NCI-H2196 treated with DMSO at 0.1 percent for 48 hours (cell line): ENCODE data around the gene IQCB1.
"Not testable (repeated sequence)": the region's sequence is repeated elsewhere in the genome, so short reads cannot be mapped to it uniquely, and the experiment has no call there.

Source experiments
- DNase-seq: peaks from one replicate; lab custom pipeline; 2025; ENCODE audit not compliant: unreplicated experiment; lab: John Stamatoyannopoulos, UW

Gene IQCB1

GRCh38 chr3:121834671-121835464 lies at the start of gene IQCB1, which contains the start of gene EAF2:
Gene IQCB1, minus strand, starts transcription at chr3:121835060. Its CDS starts 6,100 bp downstream, at chr3:121828960.
Gene EAF2, plus strand, starts transcription at chr3:121835209. Its CDS starts 77 bp downstream, at chr3:121835286.
- peak; percentile 96 for DNase-seq

- DNase-seq, result no peak
Measured at GRCh38 chr3:121883507-121883906, 48.6 kb upstream of the IQCB1 start.

- DNase-seq, result no peak
Measured at GRCh38 chr3:121878411-121878810, 43.6 kb upstream of the IQCB1 start.

GRCh38 chr3:121871430-121871829 lies 36.6 kb upstream of the IQCB1 start:
- no peak for DNase-seq

GRCh38 chr3:121870717-121871116 lies 35.9 kb upstream of the IQCB1 start:
- no peak for DNase-seq

GRCh38 chr3:121869736-121870135 lies 34.9 kb upstream of the IQCB1 start:
- no peak for DNase-seq

GRCh38 chr3:121863801-121864200 lies 28.9 kb upstream of the IQCB1 start:
- DNase-seq, result no peak

- DNase-seq, result not testable (repeated sequence)
Measured at GRCh38 chr3:121863247-121863646, 28.4 kb upstream of the IQCB1 start.

GRCh38 chr3:121857778-121858177 lies 22.9 kb upstream of the IQCB1 start:
- DNase-seq, result not testable (repeated sequence)

- no peak for DNase-seq
Measured at GRCh38 chr3:121855555-121855954, 20.7 kb upstream of the IQCB1 start.

- DNase-seq, result no peak
Measured at GRCh38 chr3:121852256-121852655, 17.4 kb upstream of the IQCB1 start.

GRCh38 chr3:121844892-121845291 lies 10.0 kb upstream of the IQCB1 start:
- DNase-seq, result no peak

- no peak for DNase-seq
Measured at GRCh38 chr3:121839962-121840361, 5.1 kb upstream of the IQCB1 start.

GRCh38 chr3:121836481-121836880 lies 1.6 kb upstream of the IQCB1 start:
- DNase-seq, result no peak

GRCh38 chr3:121836064-121836463 lies 1.2 kb upstream of the IQCB1 start:
- no peak for DNase-seq

GRCh38 chr3:121835465-121835801 lies 573 bp upstream of the IQCB1 start:
- no peak for DNase-seq

GRCh38 chr3:121834157-121834670 lies 646 bp downstream of the IQCB1 start:
- no peak for DNase-seq

- DNase-seq, result no peak
Measured at GRCh38 chr3:121822973-121823372, 11.9 kb downstream of the IQCB1 start.

- no peak for DNase-seq
Measured at GRCh38 chr3:121821421-121822199, 13.2 kb downstream of the IQCB1 start.

GRCh38 chr3:121819236-121819635 lies 15.6 kb downstream of the IQCB1 start:
- peak; percentile 21 for DNase-seq

GRCh38 chr3:121818578-121818977 lies 16.3 kb downstream of the IQCB1 start:
- DNase-seq, result no peak

GRCh38 chr3:121817753-121818152 lies 17.1 kb downstream of the IQCB1 start:
- no peak for DNase-seq
